HepG2 (cell line): Measurements from ENCODE around the gene ELANE. TPM values are rescaled to one million over a fixed set of nuclear protein-coding genes. Genes with fewer than 3 reads are reported as not detected.

Experiments
- ATAC-seq: fragments of 200-7000 bp; cut with Tn5 transposase; 3 replicates; pipeline ENCODE4 v1.9.1; 2020; ENCODE audit warnings: mild to moderate bottlenecking, moderate library complexity
- BruUV-seq: library from RNA; stranded (reverse); fragments of 400-500 nt; replicated peaks from 2 replicates; lab custom pipeline; 2021; lab: Mats Ljungman, UMichigan
- CTCF ChIA-PET: fragments of 300-600 bp; formaldehyde crosslinking; extraction: SDS; loops from one replicate; lab custom pipeline; 2021; ENCODE audit warnings: low total read pairs, inconsistent platforms, low intra/inter-chr PET ratio; lab: Yijun Ruan, JAX
- POLR2A ChIA-PET: fragments of 350-600 bp; sonication (Branson Sonifier 250); formaldehyde crosslinking; loops from one replicate; lab custom pipeline; 2020; ENCODE audit warnings: antibody characterized with exemption, inconsistent platforms; lab: Yijun Ruan, JAX
- DNase-seq: peaks from one replicate; pipeline ENCODE4 v3.0.0-alpha.2; 2015; ENCODE audit warnings: low spot score
- FAIRE-seq: peaks from 3 replicates; lab custom pipeline; 2011; peaks lifted over from hg19 to GRCh38; lab: Jason Lieb, UNC
- H2AFZ ChIP-seq: one replicate; pipeline ENCODE4 v1.6.1; 2011; ENCODE audit warnings: low read length, inconsistent platforms
- H3K27ac ChIP-seq: fragments of 300-600 bp; 3 replicates; pipeline ENCODE4 v1.8.0; 2011; ENCODE audit warnings: mixed run types, mild to moderate bottlenecking, mixed read lengths, low read length, inconsistent platforms; ENCODE audit not compliant: insufficient read depth; ENCODE audit errors: extremely low read length
- H3K27me3 ChIP-seq, 2 experiments: fragments of 200-600 bp in 1 of 2; 2 replicates in 1 of 2; 3 replicates in 1 of 2; pipeline versions ENCODE4 v1.6.0 to v1.8.0; 2011; ENCODE audit warnings: low read length in 2 of 2, mild to moderate bottlenecking in 2 of 2, moderate library complexity in 2 of 2, inconsistent platforms in 1 of 2; ENCODE audit not compliant: insufficient read depth in 2 of 2, control insufficient read depth in 1 of 2
- H3K36me3 ChIP-seq, 2 experiments: fragments of 200-600 bp in 1 of 2; replicated peaks in 1 of 2; 2 replicates in 1 of 2; 3 replicates in 1 of 2; pipeline versions ENCODE4 v1.5.1 to v1.8.0; 2011; ENCODE audit warnings: low read length in 2 of 2, inconsistent platforms in 1 of 2; ENCODE audit not compliant: insufficient read depth in 2 of 2, control insufficient read depth in 1 of 2
- H3K4me1 ChIP-seq: 2 replicates; pipeline ENCODE4 v1.5.1; 2012; ENCODE audit warnings: low read length, inconsistent platforms; ENCODE audit not compliant: insufficient read depth
- H3K4me2 ChIP-seq: 2 replicates; pipeline ENCODE4 v1.6.0; 2011; ENCODE audit warnings: low read depth, low read length, inconsistent platforms
- H3K4me3 ChIP-seq, 3 experiments: fragments of 200-600 bp in 1 of 3; sonication (generic), shearing (Covaris generic) in 1 of 3; replicated peaks in 1 of 3; 2 replicates each; pipeline ENCODE4 v1.5.1; 2011 to 2016; ENCODE audit warnings: low read length in 3 of 3, inconsistent platforms in 2 of 3, low read depth in 2 of 3, mild to moderate bottlenecking in 2 of 3, control low read depth in 1 of 3, mixed read lengths in 1 of 3; ENCODE audit not compliant: insufficient read depth in 1 of 3
- H3K79me2 ChIP-seq: one replicate; pipeline ENCODE4 v1.6.1; 2011; ENCODE audit warnings: low read length, inconsistent platforms; ENCODE audit not compliant: insufficient read depth
- H3K9ac ChIP-seq: 2 replicates; pipeline ENCODE4 v1.6.0; 2011; ENCODE audit warnings: mild to moderate bottlenecking, low read depth, low read length, inconsistent platforms; ENCODE audit not compliant: insufficient read depth
- H3K9me3 ChIP-seq: 2 replicates; pipeline ENCODE4 v1.5.1; 2012; ENCODE audit warnings: mild to moderate bottlenecking, low read length
- H4K20me1 ChIP-seq: 2 replicates; pipeline ENCODE4 v1.6.0; 2011; ENCODE audit warnings: inconsistent platforms, mild to moderate bottlenecking, low read length, moderate library complexity; ENCODE audit not compliant: insufficient read depth
- AGO2 ChIP-seq: fragments of 200-400 bp; formaldehyde crosslinking; optimal IDR thresholded peaks from 2 replicates; pipeline ENCODE3; 2017; ENCODE audit warnings: mild to moderate bottlenecking, low read depth, low read length, moderate library complexity
- HDAC1 ChIP-seq: sonication (generic); formaldehyde crosslinking; IDR thresholded peaks from 2 replicates; pipeline ENCODE4 v1.5.1; 2020; ENCODE audit warnings: mild to moderate bottlenecking, missing genetic modification reagents
- HNRNPL ChIP-seq: fragments of 200-400 bp; formaldehyde crosslinking; IDR thresholded peaks from 2 replicates; pipeline ENCODE4 v1.6.1; 2017; ENCODE audit warnings: mild to moderate bottlenecking, low read depth, low read length
- RBFOX2 ChIP-seq: fragments of 200-400 bp; formaldehyde crosslinking; IDR thresholded peaks from 2 replicates; pipeline ENCODE4 v1.6.1; 2017; ENCODE audit warnings: low read depth, mild to moderate bottlenecking, low read length
- THAP11 ChIP-seq: IDR thresholded peaks from 2 replicates; pipeline ENCODE4 v1.6.1; 2016; ENCODE audit warnings: missing biosample characterization, missing genetic modification reagents
- ZBTB20 ChIP-seq: sonication (generic); formaldehyde crosslinking; IDR thresholded peaks from 2 replicates; pipeline ENCODE4 v1.8.1; 2023; ENCODE audit warnings: missing genetic modification reagents, low read depth, mild to moderate bottlenecking, borderline replicate concordance
- ZNF720 ChIP-seq: sonication (generic); formaldehyde crosslinking; IDR thresholded peaks from 2 replicates; pipeline ENCODE4 v1.4.0; 2020; ENCODE audit warnings: missing genetic modification reagents
- WGBS: methylation state at CpG from one replicate; pipeline ENCODE4 v1.1.6; 2017; ENCODE audit warnings: low lambda C conversion rate; 5-methylcytosine and 5-hydroxymethylcytosine counted together
- in situ Hi-C: cut with HindIII; loops from 2 replicates; pipeline ENCODE4 v1.10.0; 2017; ENCODE audit warnings: low pct_unique_long_range_greater_than_20kb; ENCODE audit not compliant: extremely low pct_ligation_motif_present
- intact Hi-C: fragments of 100-400 bp; cut with micrococcal nuclease; formaldehyde crosslinking; loops from one replicate; pipeline ENCODE4 v1.10.0; 2022; ENCODE audit not compliant: unreplicated experiment
- polyA plus RNA-seq, 8 experiments: library from polyadenylated mRNA; depleted of rRNA in 3 of 8; stranded (reverse) in 7 of 8; unstranded in 1 of 8; fragments of >200 nt; fragmentation: Illumina TruSeq in 4 of 8; extraction: Trizol in 4 of 8; gene quantifications; 2 replicates each; pipeline versions ENCODE4 v1.2.1 to v1.2.3, GENCODE V29; 2011 to 2016; ENCODE audit warnings: low read depth in 4 of 8, missing spikeins in 1 of 8, mixed read lengths in 1 of 8; ENCODE audit not compliant: insufficient read depth in 1 of 8
- total RNA-seq, 5 experiments: library from RNA; depleted of rRNA; stranded (reverse); fragments of >200 nt; fragmentation: Illumina TruSeq; extraction: Trizol; gene quantifications; 2 replicates each; pipeline ENCODE4 v1.2.3, GENCODE V29; 2016; ENCODE audit warnings: low read depth in 1 of 5

Gene ELANE
- total and polyA plus RNA-seq, 2 of the 13 experiments (the other 11 are each of a cell fraction or from before 2014, with no cell fraction given), result not detected

GRCh38 chr19:881385-882071, 29.4 kb downstream of the ELANE start:
- BruUV-seq, result no TSS peak
- Histone ChIP-seq H3K79me2 (no peaks in the 10 kb centered on the region), H3K4me3 (no peak overlapping the region), H3K27ac (no peak overlapping the region), H3K4me1 (0 out of 2 replicates have a peak, but pooled peaks cover under 1% of the 10 kb centered on the region), H3K27me3 (no peaks in the 10 kb centered on the region), H3K36me3 (peaks cover 16 to 27% of the 10 kb centered on the region in 2 experiments; a peak in 4 of 5 replicates), H3K9me3 (no peaks in the 10 kb centered on the region), H4K20me1 (no peaks in the 10 kb centered on the region), H2AFZ (no peak overlapping the region), H3K9ac (no peak overlapping the region), H3K4me2 (no peak overlapping the region)
- peak; percentile 44; the same call in 1 of the 2 replicates for TF ChIP-seq RBFOX2
- no peak for TF ChIP-seq THAP11
- peak; percentile 51 for TF ChIP-seq AGO2
- no peak for TF ChIP-seq HDAC1
- no peak for TF ChIP-seq ZNF720 (CRISPR knock-in tag)
- DNase-seq (no peak), ATAC-seq (no peak), FAIRE-seq (no peak)
- intact Hi-C loops (no loop called here), in situ Hi-C loops (no loop called here)
- WGBS, result 93% methylated on average over 13 of the region's 34 CpGs
- CTCF ChIA-PET, result no interaction called here
- POLR2A ChIA-PET, result no interaction called here

GRCh38 chr19:882871-883497, 30.9 kb downstream of the ELANE start:
- FAIRE-seq, result no peak
- no TSS peak for BruUV-seq
- intact Hi-C loops (no loop called here), in situ Hi-C loops (no loop called here)
- TF ChIP-seq HNRNPL (peak; percentile 74; the same call in 1 of the 2 replicates), AGO2 (peak; percentile 13), ZBTB20 (CRISPR knock-in tag) (no peak)
- Histone ChIP-seq H3K4me3 (no peak overlapping the region), H3K4me1 (peaks cover 9% of the 10 kb centered on the region), H2AFZ (no peak overlapping the region), H3K27me3 (no peaks in the 10 kb centered on the region), H3K79me2 (no peaks in the 10 kb centered on the region), H3K4me2 (no peak overlapping the region), H3K9ac (no peak overlapping the region), H4K20me1 (no peaks in the 10 kb centered on the region), H3K27ac (no peak overlapping the region), H3K36me3 (peaks cover 18 to 30% of the 10 kb centered on the region in 2 experiments; a peak in 4 of 5 replicates), H3K9me3 (no peaks in the 10 kb centered on the region)
- no peak for ATAC-seq
- POLR2A ChIA-PET, result no interaction called here
- DNase-seq, result no peak
- CTCF ChIA-PET, result no interaction called here
- WGBS, result 98% methylated on average over 26 of the region's 30 CpGs
